Mesothelial cell of epicardium (in vitro differentiated cells): ENCODE measurements around the gene ZNF30. TPM values are rescaled to one million over a fixed set of nuclear protein-coding genes. Genes with fewer than 3 reads are reported as not detected.

Source experiments
- DNase-seq, 2 experiments: peaks; one replicate each; pipeline ENCODE4 v3.0.0; 2021; ENCODE audit warnings: low spot score in 2 of 2; ENCODE audit not compliant: unreplicated experiment in 2 of 2
- H3K27ac Mint-ChIP-seq: 2 replicates; pipeline ENCODE4 v1.8.0; 2021; ENCODE audit warnings: mixed read lengths
- H3K27me3 Mint-ChIP-seq: 2 replicates; pipeline ENCODE4 v1.8.0; 2021; ENCODE audit warnings: low read depth, mixed read lengths
- H3K36me3 Mint-ChIP-seq: 2 replicates; pipeline ENCODE4 v1.8.0; 2021; ENCODE audit warnings: mixed read lengths
- H3K4me1 Mint-ChIP-seq: 2 replicates; pipeline ENCODE4 v1.8.0; 2021; ENCODE audit warnings: mixed read lengths
- H3K4me3 Mint-ChIP-seq: 2 replicates; pipeline ENCODE4 v1.8.0; 2021; ENCODE audit warnings: mild to moderate bottlenecking, moderate library complexity, mixed read lengths
- H3K9me3 Mint-ChIP-seq: 2 replicates; pipeline ENCODE4 v1.8.0; 2021; ENCODE audit warnings: mixed read lengths
- total RNA-seq: library from RNA; stranded (reverse); gene quantifications from 3 replicates; pipeline ENCODE4 v1.2.1, GENCODE V29; 2021
- TF ChIP-seq, protein P1 (sequence below): fragments of 200-600 bp; sonication (generic); IDR thresholded peaks from one replicate; pipeline ENCODE4 v1.5.0; 2021; ENCODE audit warnings: antibody characterized with exemption; ENCODE audit not compliant: unreplicated experiment

ZNF30 gene
- total RNA-seq, 1 donor from 2014 or later: 5.8 TPM

DNA sequence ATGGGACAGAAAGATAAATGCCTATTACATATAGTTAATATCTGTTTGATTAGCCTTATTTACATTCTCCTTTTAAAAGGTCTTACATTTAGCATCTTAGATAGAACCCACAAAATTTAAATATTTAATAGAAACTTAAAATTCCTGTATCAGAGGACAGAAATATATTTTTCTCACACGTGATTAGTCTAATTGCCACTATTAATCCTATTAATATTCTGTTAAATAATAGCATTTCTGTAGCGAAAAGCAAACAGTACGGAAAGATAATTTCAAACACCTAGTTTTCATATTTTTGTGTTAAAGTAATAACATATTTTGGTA, 380 bp upstream of the ZNF30 start:
- peaks cover 2% of the 10 kb centered on the region for H3K27me3 Mint-ChIP-seq
- peaks cover 19% of the 10 kb centered on the region for H3K9me3 Mint-ChIP-seq
- peaks cover 6% of the 10 kb centered on the region for H3K36me3 Mint-ChIP-seq
- no peak overlapping the region for H3K27ac Mint-ChIP-seq
- H3K4me3 Mint-ChIP-seq: peak overlapping the region; percentile 93
- H3K4me1 Mint-ChIP-seq: peaks cover 12% of the 10 kb centered on the region
- TF ChIP-seq, protein P1, sequence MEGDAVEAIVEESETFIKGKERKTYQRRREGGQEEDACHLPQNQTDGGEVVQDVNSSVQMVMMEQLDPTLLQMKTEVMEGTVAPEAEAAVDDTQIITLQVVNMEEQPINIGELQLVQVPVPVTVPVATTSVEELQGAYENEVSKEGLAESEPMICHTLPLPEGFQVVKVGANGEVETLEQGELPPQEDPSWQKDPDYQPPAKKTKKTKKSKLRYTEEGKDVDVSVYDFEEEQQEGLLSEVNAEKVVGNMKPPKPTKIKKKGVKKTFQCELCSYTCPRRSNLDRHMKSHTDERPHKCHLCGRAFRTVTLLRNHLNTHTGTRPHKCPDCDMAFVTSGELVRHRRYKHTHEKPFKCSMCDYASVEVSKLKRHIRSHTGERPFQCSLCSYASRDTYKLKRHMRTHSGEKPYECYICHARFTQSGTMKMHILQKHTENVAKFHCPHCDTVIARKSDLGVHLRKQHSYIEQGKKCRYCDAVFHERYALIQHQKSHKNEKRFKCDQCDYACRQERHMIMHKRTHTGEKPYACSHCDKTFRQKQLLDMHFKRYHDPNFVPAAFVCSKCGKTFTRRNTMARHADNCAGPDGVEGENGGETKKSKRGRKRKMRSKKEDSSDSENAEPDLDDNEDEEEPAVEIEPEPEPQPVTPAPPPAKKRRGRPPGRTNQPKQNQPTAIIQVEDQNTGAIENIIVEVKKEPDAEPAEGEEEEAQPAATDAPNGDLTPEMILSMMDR: no peak
- no peak for DNase-seq

DNA sequence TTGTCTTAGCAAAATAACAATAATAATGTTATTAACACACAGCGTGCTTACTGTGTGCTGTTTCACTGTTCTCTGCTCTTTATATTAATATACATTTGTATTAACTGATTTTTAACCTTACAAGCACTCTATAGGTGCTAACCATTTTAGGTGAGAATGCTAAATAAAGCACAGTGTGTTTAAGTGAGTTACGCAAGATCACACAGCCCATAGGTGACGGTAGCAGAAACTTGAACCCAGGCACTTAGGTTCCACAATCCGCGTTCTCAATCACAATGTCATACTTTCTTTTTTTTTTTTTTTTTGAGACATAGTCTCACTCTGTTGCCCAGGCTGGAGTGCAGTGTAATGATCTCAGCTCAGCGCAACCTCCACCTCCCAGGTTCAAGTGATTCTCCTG, 5.8 kb downstream of the ZNF30 start:
- TF ChIP-seq, protein P1: no peak
- no peaks in the 10 kb centered on the region for H3K27me3 Mint-ChIP-seq
- no peak for DNase-seq
- H3K4me1 Mint-ChIP-seq: peaks cover 4% of the 10 kb centered on the region
- no peak overlapping the region for H3K27ac Mint-ChIP-seq
- no peaks in the 10 kb centered on the region for H3K9me3 Mint-ChIP-seq
- peaks cover 39% of the 10 kb centered on the region for H3K36me3 Mint-ChIP-seq
- no peak overlapping the region for H3K4me3 Mint-ChIP-seq

DNA sequence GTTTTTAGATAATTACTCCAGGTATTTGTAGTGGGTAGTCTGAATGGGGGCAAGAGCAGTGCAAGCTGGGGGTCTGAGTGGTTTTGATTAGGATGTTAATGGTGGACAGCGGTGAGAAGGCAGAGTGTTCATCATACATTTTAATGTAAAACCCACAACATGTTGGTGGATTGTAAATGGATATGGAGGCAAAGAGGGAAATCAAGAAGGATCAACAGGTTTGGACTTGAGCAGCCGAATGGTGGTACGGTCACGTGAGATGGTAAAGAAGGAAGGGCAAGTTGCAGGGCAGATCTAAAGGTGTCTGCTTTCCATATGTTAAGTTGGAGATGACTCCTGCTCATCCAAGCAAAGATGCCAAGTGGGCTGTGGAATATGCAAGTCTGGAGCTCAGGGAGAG, 9.5 kb downstream of the ZNF30 start:
- Mint-ChIP-seq H3K9me3 (peaks cover 6% of the 10 kb centered on the region), H3K4me1 (no peaks in the 10 kb centered on the region), H3K27ac (no peak overlapping the region), H3K27me3 (no peaks in the 10 kb centered on the region), H3K36me3 (peaks cover 48% of the 10 kb centered on the region), H3K4me3 (no peak overlapping the region)
- TF ChIP-seq, protein P1: no peak
- DNase-seq: no peak

DNA sequence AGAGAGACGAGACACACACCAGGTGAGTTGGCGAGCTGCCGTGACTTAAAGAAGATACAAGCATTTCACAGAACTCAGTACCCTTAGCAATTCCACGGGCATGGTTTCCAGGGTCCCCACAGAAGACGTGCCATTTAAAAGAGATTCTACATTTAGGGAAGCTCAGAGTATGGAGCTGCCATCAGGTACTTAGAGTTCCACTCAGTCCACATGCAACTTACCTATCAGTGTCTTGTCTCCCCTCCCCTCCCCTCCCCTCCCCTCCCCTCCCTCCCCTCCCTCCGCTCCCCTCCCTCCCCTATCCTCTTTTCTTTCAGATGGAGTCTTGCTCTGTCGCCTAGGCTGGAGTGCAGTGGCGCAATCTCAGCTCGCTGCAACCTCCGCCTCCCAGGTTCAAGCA, 12.2 kb downstream of the ZNF30 start:
- peaks cover 63% of the 10 kb centered on the region for H3K36me3 Mint-ChIP-seq
- no peaks in the 10 kb centered on the region for H3K4me1 Mint-ChIP-seq
- TF ChIP-seq, protein P1: no peak
- peaks cover 28% of the 10 kb centered on the region for H3K9me3 Mint-ChIP-seq
- no peak for DNase-seq
- H3K27me3 Mint-ChIP-seq: no peaks in the 10 kb centered on the region
- H3K27ac Mint-ChIP-seq: no peak overlapping the region
- H3K4me3 Mint-ChIP-seq: no peak overlapping the region

DNA sequence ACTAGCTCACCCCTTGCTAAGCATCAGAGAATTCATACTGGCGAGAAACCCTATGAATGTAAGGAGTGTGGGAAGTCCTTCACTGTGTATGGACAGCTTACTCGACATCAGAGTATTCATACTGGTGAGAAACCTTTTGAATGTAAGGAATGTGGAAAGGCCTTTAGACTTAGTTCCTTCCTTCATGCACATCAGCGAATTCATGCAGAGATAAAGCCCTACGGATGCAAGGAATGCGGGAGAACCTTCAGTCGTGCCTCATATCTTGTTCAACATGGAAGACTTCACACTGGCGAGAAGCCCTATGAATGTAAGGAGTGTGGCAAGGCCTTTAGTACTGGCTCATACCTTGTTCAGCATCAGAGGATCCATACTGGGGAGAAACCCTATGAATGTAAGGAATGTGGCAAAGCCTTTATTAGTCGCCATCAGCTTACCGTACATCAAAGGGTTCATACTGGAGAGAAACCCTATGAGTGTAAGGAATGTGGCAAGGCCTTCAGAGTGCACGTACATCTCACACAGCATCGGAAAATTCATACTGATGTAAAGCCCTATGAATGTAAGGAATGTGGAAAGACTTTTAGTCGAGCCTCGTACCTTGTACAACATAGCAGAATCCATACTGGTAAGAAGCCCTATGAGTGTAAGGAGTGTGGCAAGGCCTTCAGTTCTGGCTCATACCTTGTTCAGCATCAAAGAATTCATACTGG, 17.3 kb downstream of the ZNF30 start:
- Mint-ChIP-seq H3K4me1 (no peaks in the 10 kb centered on the region), H3K27me3 (no peaks in the 10 kb centered on the region), H3K4me3 (no peak overlapping the region), H3K27ac (no peak overlapping the region), H3K9me3 (peaks cover 62% of the 10 kb centered on the region), H3K36me3 (peaks cover 72% of the 10 kb centered on the region)
- no peak for DNase-seq
- TF ChIP-seq, protein P1: no peak

DNA sequence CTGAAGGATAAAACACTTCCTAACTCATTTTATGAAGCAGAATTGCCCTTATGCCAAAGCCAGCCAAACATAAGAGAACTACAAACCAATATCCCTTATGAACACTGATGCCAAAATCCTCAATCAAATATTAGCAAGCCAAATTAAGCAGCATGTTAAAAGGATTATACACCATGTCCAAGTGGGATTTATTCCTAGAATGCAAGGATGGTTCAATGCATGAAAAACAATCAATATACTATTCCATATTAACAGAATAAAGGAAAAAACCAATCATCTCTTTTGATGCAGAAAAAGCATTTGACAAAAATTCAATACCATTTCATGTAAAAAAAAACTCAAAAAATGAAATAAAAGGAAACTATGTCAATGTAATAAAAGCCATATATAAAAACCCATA, 26.4 kb downstream of the ZNF30 start:
- TF ChIP-seq, protein P1: no peak
- Mint-ChIP-seq H3K27ac (no peak overlapping the region), H3K4me3 (no peak overlapping the region), H3K4me1 (no peaks in the 10 kb centered on the region), H3K27me3 (no peaks in the 10 kb centered on the region), H3K9me3 (peaks cover 69% of the 10 kb centered on the region), H3K36me3 (peaks cover 81% of the 10 kb centered on the region)
- no peak for DNase-seq
